ENCODE data around the gene TBX1. TPM values are rescaled to one million over a fixed set of nuclear protein-coding genes. Genes with fewer than 3 reads are reported as not detected.
A peak's percentile ranks its signal among the peaks of the same experiment; 100 is the strongest.

Gene TBX1
- total and polyA plus RNA-seq, 2 of the 8 experiments (the other 6 are each of a cell fraction or from before 2014, with no cell fraction given) = 0.28 TPM; not detected in 1

DNA sequence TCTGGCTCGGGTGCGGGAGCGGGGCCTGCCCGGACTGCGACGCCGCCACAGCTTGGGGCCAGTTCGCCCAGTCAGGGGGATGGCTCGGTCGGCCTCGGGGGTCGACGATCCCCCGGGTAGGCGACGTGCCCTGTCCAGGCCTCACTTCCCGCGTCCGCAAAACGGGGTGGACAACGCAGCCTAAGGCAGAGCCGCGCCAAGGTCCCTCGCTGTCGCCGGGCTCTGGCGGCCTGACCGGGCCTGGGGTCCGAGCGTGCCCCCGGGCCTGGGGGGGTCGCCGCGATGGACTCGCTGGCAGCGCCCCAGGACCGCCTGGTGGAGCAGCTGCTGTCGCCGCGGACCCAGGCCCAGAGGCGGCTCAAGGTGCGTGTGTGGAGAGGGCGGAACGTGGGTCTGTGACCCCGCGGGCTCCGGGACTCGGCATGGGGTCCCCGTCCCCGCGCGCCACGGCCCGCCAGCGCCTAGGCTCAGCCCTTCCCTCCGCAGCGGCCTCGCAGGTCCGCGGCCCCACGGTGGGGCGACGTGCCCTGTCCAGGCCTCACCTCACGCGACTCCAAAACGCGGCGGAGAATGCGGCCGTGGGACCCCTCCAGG, 42.0 kb upstream of the TBX1 start:
- H3K4me2 ChIP-seq (ENCODE audit: insufficient read depth in 1 of 2, low read depth in 2 of 2, low read length in 2 of 2) = peak overlapping the region; percentile 62 to 89
- no peak overlapping the region; the same call in 1 of the 2 replicates for H2AFZ ChIP-seq (ENCODE audit: low read length)
- no peaks in the 10 kb centered on the region for H3K79me2 ChIP-seq (ENCODE audit: control insufficient read depth in 1 of 2, insufficient read depth in 2 of 2, low read length in 2 of 2)
- H3K27ac ChIP-seq (ENCODE audit: low read depth, low read length) = no peak overlapping the region
- no peak overlapping the region for H2BK20ac ChIP-seq (ENCODE audit: low read length)
- H3K27me3 ChIP-seq (replicated peaks in 1 of 4; ENCODE audit: control insufficient read depth in 3 of 4, extremely low read depth in 1 of 4, insufficient read depth in 3 of 4, low read length in 3 of 4) = peaks cover 54 to 96% (median 80%) of the 10 kb centered on the region in 4 experiments
- H3K18ac ChIP-seq (ENCODE audit: extremely low read depth, low read length) = peak overlapping the region; percentile 60; the same call in 1 of the 2 replicates
- peak overlapping the region; percentile 39; the same call in 1 of the 2 replicates for H2BK12ac ChIP-seq (ENCODE audit: low read depth, low read length)
- H2AK5ac ChIP-seq (ENCODE audit: low read depth, low read length) = no peak overlapping the region
- peaks cover 23% of the 10 kb centered on the region; the same call in 1 of the 2 replicates for H3K23me2 ChIP-seq (ENCODE audit: low read depth, low read length)
- H4K91ac ChIP-seq (replicated peaks; ENCODE audit: insufficient read length, low read length) = no peak overlapping the region
- FAIRE-seq = no peak
- H3K4me3 ChIP-seq (ENCODE audit: extremely low read depth in 1 of 4, insufficient read depth in 2 of 4, low read depth in 3 of 4, low read length in 4 of 4) = peak overlapping the region; percentile 0 to 65 (median 36)
- H3K4ac ChIP-seq (replicated peaks; ENCODE audit: insufficient read length, low read depth, low read length) = no peak overlapping the region
- TF ChIP-seq SUZ12 (IDR thresholded peaks at IDR 0.05; ENCODE audit: low read length) (peak; percentile 55), JUN (IDR thresholded peaks at IDR 0.05; ENCODE audit: low read depth, low read length) (no peak), GABPA (IDR thresholded peaks at IDR 0.05; ENCODE audit: borderline replicate concordance, insufficient read depth, low read length) (no peak), RXRA (IDR thresholded peaks at IDR 0.05; ENCODE audit: insufficient read depth, low read depth, low read length) (no peak), KDM4A (IDR thresholded peaks at IDR 0.05; ENCODE audit: low read depth, low read length, severe bottlenecking) (peak; percentile 84), MAFK (IDR thresholded peaks at IDR 0.05; ENCODE audit: low read depth, low read length) (no peak), CBX8 (IDR thresholded peaks at IDR 0.05; ENCODE audit: borderline replicate concordance, low read depth, low read length) (no peak)
- ChIA-PET CTCF (ENCODE audit: partially characterized antibody) (interaction anchor here (1.3 kb wide), 1 partner anchor 39 kb away, joined by 5 read pairs; no protein-coding TSS in a partner anchor), POLR2A (ENCODE audit: partially characterized antibody) (interaction anchor here (0.5 kb wide), 1 partner anchor 38 kb away, joined by 3 read pairs; no protein-coding TSS in a partner anchor)
- peaks cover 0 to 5% (median 0%) of the 10 kb centered on the region in 4 experiments; a peak in 1 of 8 replicates for H3K36me3 ChIP-seq (ENCODE audit: control insufficient read depth in 2 of 4, insufficient read depth in 4 of 4, low read length in 3 of 4)
- no peak overlapping the region for H3K56ac ChIP-seq (replicated peaks; ENCODE audit: insufficient read length, low read depth, low read length)
- 5% methylated on average over 39 of the region's 70 CpGs; no CpG with 5 or more reads in 1 of the 2 experiments for WGBS, 2 experiments (ENCODE audit: extremely low coverage in 1 of 2, insufficient coverage in 1 of 2, insufficient read length in 1 of 2, insufficient replicate concordance in 2 of 2, low coverage in 1 of 2, low lambda C conversion rate in 2 of 2, missing lambda C conversion rate in 1 of 2)
- H2BK120ac ChIP-seq (replicated peaks; ENCODE audit: low read depth, low read length) = no peak overlapping the region
- H4K8ac ChIP-seq (ENCODE audit: extremely low read depth, insufficient read depth, low read length) = peak overlapping the region; percentile 58
- no peaks in the 10 kb centered on the region; a peak in 1 of 4 replicates for H3K9me3 ChIP-seq (ENCODE audit: insufficient read depth in 2 of 2, low read depth in 1 of 2, low read length in 1 of 2)
- no peak for DNase-seq (ENCODE audit: low read depth in 1 of 2, low spot score in 2 of 2)
- H3K9ac ChIP-seq (replicated peaks in 1 of 4; ENCODE audit: extremely low read depth in 1 of 4, low read depth in 3 of 4, low read length in 3 of 4) = no peak overlapping the region
- H3K23ac ChIP-seq (ENCODE audit: insufficient read length) = no peak overlapping the region
- peaks cover 13 to 23% of the 10 kb centered on the region in 2 experiments for H4K20me1 ChIP-seq (replicated peaks in 1 of 2; ENCODE audit: control insufficient read depth in 1 of 2, insufficient read depth in 2 of 2, low read length in 2 of 2)
- H2BK5ac ChIP-seq (ENCODE audit: low read depth, low read length) = peak overlapping the region; percentile 16; the same call in 1 of the 2 replicates
- H4K5ac ChIP-seq (ENCODE audit: insufficient read length, low read depth, low read length) = no peak overlapping the region
- no peaks in the 10 kb centered on the region for H3K79me1 ChIP-seq (ENCODE audit: low read depth, low read length)
- no peak overlapping the region for H3K14ac ChIP-seq (ENCODE audit: insufficient read length)
- H2BK15ac ChIP-seq (ENCODE audit: low read length) = no peak overlapping the region
- H3K4me1 ChIP-seq (replicated peaks in 1 of 4; ENCODE audit: control insufficient read depth in 3 of 4, insufficient read depth in 4 of 4, low read length in 3 of 4) = peaks cover 0 to 37% (median 22%) of the 10 kb centered on the region in 4 experiments; a peak in 6 of 7 replicates
